22Rv1 (cell line): ENCODE results near the gene DSTN.

Source experiments
- H3K27ac ChIP-seq: fragments of 450-650 bp; 2 replicates; pipeline ENCODE4 v1.5.1; 2017
- ZFX ChIP-seq: fragments of 450-650 bp; IDR thresholded peaks from 2 replicates; pipeline ENCODE4 v1.6.1; 2017; ENCODE audit warnings: antibody characterized with exemption, borderline replicate concordance
- TF ChIP-seq, protein P1 (sequence below): fragments of 450-650 bp; IDR thresholded peaks from 2 replicates; pipeline ENCODE4 v1.5.1; 2017; ENCODE audit warnings: mild to moderate bottlenecking

The DSTN gene

DNA sequence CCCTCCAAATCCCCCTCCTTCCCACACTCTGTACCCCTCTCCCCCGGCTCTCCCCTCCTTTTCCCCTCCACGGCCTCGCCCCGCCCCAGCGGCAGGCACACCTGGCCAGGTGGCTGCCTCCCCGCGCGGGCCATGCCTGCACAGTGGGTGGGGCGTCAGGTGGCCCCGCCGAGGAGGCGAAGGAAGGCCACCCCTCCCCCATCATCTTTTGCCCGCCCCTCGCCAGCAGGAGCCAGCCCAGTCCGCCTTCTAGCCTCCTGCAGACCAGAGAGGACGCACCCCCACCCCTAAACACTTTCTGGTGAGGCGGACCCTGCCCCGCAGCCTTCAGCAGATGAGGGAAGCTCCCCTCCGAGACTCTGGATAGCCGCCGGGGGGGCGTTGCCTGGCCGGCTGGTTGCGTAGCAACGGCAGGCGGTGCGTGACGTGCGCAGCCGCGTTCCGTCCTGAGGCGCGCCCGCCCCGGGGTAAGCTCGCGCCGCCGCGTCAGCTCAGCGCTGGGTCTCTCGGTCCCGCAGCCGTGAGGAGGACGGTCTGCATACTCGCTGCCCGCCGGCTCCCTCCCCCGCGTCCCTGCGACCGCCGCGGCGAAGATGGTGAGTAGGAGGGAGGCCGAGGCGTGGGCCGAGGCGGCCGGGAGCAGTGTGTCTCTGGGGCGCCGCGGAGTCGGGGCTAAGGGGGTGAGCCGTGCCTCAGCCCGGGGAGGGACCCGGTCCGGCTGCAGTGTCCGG lies at the start of gene DSTN:
TSS of gene DSTN (plus strand) at position 460 of the 731 bp plus-strand sequence. CDS start at position 594, 134 bp downstream.
- TF ChIP-seq ZFX = no peak
- TF ChIP-seq, protein P1, sequence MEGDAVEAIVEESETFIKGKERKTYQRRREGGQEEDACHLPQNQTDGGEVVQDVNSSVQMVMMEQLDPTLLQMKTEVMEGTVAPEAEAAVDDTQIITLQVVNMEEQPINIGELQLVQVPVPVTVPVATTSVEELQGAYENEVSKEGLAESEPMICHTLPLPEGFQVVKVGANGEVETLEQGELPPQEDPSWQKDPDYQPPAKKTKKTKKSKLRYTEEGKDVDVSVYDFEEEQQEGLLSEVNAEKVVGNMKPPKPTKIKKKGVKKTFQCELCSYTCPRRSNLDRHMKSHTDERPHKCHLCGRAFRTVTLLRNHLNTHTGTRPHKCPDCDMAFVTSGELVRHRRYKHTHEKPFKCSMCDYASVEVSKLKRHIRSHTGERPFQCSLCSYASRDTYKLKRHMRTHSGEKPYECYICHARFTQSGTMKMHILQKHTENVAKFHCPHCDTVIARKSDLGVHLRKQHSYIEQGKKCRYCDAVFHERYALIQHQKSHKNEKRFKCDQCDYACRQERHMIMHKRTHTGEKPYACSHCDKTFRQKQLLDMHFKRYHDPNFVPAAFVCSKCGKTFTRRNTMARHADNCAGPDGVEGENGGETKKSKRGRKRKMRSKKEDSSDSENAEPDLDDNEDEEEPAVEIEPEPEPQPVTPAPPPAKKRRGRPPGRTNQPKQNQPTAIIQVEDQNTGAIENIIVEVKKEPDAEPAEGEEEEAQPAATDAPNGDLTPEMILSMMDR = no peak
- H3K27ac ChIP-seq = peak within 1 kb of the TSS; percentile 93

DNA sequence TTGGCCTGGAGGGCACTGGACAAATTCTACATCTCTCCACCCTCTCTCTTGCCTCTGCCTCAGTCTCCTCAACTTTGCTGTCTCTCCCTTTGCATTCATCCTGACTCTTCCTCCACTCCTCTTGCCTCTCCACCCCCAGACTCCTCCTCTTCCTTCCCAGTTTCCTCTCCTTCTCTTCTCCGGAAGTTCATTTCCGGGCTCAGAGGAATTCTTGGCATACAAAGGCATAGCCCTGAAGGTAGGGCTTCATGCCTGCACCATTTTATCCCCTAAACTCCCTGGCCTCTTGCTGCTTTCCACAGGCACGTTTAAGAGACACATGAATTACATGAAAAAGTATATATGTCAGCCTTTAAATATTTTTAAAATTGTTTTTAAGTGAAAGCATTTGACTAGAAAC lies 49.3 kb upstream of the DSTN start:
- TF ChIP-seq, protein P1 = no peak
- TF ChIP-seq ZFX = no peak
- H3K27ac ChIP-seq = no peak overlapping the region

DNA sequence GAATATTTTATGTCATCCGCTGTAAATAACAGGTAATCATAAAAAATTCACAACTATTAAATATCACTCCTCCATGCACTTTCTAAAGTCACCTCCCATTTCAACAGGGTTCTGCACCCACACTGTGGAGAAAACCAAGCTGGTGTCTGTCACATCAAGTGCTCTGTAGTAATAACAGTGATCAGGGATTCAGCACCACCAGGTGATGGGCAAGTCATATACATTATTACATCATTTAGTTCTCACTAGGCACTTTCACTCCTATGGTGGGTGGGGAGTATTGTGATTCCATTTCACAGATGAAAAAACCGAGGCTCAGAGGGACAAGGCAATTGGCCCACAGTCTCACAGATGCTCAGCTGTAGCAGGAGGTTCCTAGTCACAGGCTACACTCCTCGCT lies 47.3 kb upstream of the DSTN start:
- TF ChIP-seq, protein P1 = no peak
- TF ChIP-seq ZFX = no peak
- H3K27ac ChIP-seq = no peak overlapping the region

DNA sequence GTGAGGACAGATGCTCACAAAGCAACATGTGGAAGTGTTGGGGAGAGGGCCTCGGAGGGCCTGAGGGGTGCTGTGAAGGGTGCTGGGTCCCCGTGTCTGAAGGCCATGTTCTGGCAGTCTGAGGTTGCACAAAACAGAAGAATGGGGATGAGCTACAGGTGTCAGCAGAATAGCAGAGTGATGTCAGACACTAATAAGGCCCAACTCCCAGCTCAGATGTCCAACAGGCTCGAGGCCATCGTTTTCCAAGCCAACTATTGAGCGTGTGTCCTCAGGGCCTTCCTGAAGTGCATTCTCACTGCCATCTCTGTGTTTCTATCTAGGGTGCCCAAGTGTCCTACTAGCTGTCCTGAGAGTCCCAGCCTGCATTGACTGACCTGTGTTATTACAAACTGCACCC lies 46.5 kb upstream of the DSTN start:
- no peak for TF ChIP-seq ZFX
- TF ChIP-seq, protein P1 = no peak
- no peak overlapping the region for H3K27ac ChIP-seq

DNA sequence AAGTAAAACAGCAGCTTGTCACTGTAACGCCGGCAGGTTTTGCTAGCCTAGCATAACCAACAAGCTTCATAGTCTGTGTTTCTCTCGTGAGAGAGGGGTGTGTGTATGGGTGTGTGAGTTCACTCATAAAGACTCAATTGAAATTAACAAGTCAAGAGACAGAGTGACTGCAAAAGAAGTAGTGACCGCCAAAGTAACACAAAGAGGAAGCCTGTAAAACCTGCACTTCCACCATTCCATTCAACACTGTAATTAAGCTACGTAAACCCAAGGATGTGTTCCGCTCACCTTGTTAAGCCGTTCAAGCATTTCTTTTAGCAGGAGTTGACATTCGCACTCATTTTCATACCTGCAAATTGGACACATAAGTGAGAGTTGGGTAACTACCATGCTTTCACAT lies 45.3 kb upstream of the DSTN start:
- TF ChIP-seq ZFX = no peak
- TF ChIP-seq, protein P1 = no peak
- H3K27ac ChIP-seq = no peak overlapping the region

DNA sequence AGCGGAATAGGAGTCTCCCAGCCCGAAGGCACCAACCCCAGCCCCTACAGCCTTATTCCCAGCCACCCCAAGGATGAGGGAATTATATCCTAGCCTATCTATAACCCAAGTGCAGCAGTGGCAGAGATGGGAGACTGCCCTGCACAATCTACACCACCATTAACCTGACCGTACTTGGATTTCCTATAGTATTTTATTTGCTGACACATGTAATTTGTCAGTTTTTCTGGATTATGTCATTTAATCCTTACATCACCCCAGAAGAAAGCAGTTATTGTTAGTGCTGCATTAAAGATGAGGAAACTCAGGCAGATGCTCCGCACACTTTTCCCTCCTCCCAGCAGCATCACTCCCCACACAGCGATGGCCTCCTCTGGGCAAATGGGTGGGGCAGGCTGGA lies 44.7 kb upstream of the DSTN start:
- no peak overlapping the region for H3K27ac ChIP-seq
- TF ChIP-seq, protein P1 = no peak
- TF ChIP-seq ZFX = no peak

DNA sequence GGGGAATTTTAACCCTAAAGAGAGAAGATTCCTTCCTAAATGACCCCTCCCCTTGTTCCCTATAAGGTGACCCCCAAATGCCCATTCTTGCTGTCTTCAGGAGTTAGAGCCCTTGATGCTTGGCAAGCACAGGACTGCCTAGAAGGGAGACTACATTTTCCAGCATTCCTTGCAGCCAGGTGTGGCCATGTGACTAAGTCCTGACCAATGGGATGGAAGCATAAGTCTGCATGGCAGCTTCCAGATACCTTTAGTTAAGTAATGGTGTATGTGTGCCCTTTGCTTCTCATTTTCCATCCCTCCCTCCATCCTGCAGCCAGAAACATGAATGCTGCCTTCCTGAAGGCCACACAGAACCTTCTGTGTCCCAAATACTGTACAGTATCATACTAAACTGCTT lies 44.2 kb upstream of the DSTN start:
- no peak overlapping the region for H3K27ac ChIP-seq
- TF ChIP-seq, protein P1 = no peak
- TF ChIP-seq ZFX = no peak
